SW 1271 (cell line): ENCODE results near the gene DGKQ.
A peak's percentile ranks its signal among the peaks of the same experiment; 100 is the strongest.

Experiments
- DNase-seq, 2 experiments: peaks; one replicate each; lab custom pipeline; 2025; lab: John Stamatoyannopoulos, UW

The DGKQ gene

GRCh38 chr4:973431-974397, at the start of gene DGKQ:
DGKQ (minus strand) TSS chr4:973569; CDS start chr4:973482, 87 bp downstream.
- DNase-seq = peak; percentile 12 to 64

GRCh38 chr4:1022739-1023066, 49.3 kb upstream of the DGKQ start:
- no peak for DNase-seq

- DNase-seq = no peak
Measured at GRCh38 chr4:1022051-1022738, 48.8 kb upstream of the DGKQ start.

GRCh38 chr4:1021386-1022050, 48.1 kb upstream of the DGKQ start:
- DNase-seq = no peak

- no peak for DNase-seq
Measured at GRCh38 chr4:1019729-1020470, 46.5 kb upstream of the DGKQ start.

- no peak for DNase-seq
Measured at GRCh38 chr4:1019320-1019719, 46.0 kb upstream of the DGKQ start.

GRCh38 chr4:1018147-1019020, 45.0 kb upstream of the DGKQ start:
- no peak for DNase-seq

- no peak for DNase-seq
Measured at GRCh38 chr4:1017706-1018105, 44.3 kb upstream of the DGKQ start.

- DNase-seq = no peak
Measured at GRCh38 chr4:1017211-1017610, 43.8 kb upstream of the DGKQ start.

GRCh38 chr4:1015746-1016145, 42.4 kb upstream of the DGKQ start:
- no peak for DNase-seq

GRCh38 chr4:1015179-1015578, 41.8 kb upstream of the DGKQ start:
- no peak for DNase-seq

GRCh38 chr4:1014291-1015167, 41.2 kb upstream of the DGKQ start:
- no peak for DNase-seq

GRCh38 chr4:1013225-1014073, 40.1 kb upstream of the DGKQ start:
- DNase-seq = no peak

GRCh38 chr4:1012034-1012739, 38.8 kb upstream of the DGKQ start:
- DNase-seq = peak in 1 of 2 experiments; percentile 44

- DNase-seq = no peak
Measured at GRCh38 chr4:1011666-1012033, 38.3 kb upstream of the DGKQ start.

GRCh38 chr4:1011022-1011665, 37.8 kb upstream of the DGKQ start, which contains the start of gene FGFRL1:
FGFRL1 (plus strand) TSS chr4:1011626; CDS start chr4:1012486, 860 bp downstream.
- DNase-seq = peak; percentile 36 to 81

GRCh38 chr4:1010395-1011021, 37.1 kb upstream of the DGKQ start:
- DNase-seq = peak in 1 of 2 experiments; percentile 53
